Effector memory CD4-positive, alpha-beta T cell (primary cell): ENCODE measurements around the gene DENND1A.

ENCODE experiments used
- DNase-seq, 3 donors: peaks; one replicate each; pipeline ENCODE4 v3.0.0-alpha.2; 2020
- H3K27ac ChIP-seq: 2 replicates; pipeline ENCODE4 v1.7.0; 2013; ENCODE audit warnings: mild to moderate bottlenecking, low read length, moderate library complexity; ENCODE audit not compliant: insufficient read depth, poor library complexity, severe bottlenecking
- H3K27me3 ChIP-seq: replicated peaks from 2 replicates; pipeline ENCODE4 v1.7.0; 2013; ENCODE audit warnings: mild to moderate bottlenecking, low read length; ENCODE audit not compliant: insufficient read depth, control insufficient read depth, poor library complexity, severe bottlenecking
- H3K36me3 ChIP-seq: 2 replicates; pipeline ENCODE4 v1.7.0; 2013; ENCODE audit warnings: mild to moderate bottlenecking, low read length, moderate library complexity; ENCODE audit not compliant: control insufficient read depth, insufficient read depth
- H3K4me1 ChIP-seq: 2 replicates; pipeline ENCODE4 v1.7.0; 2013; ENCODE audit warnings: low read length, mild to moderate bottlenecking; ENCODE audit not compliant: control insufficient read depth, insufficient read depth, poor library complexity, severe bottlenecking
- H3K4me3 ChIP-seq: 2 replicates; pipeline ENCODE4 v1.7.0; 2013; ENCODE audit warnings: low read length, low read depth, mild to moderate bottlenecking; ENCODE audit not compliant: insufficient read depth, poor library complexity, severe bottlenecking
- H3K9me3 ChIP-seq: 2 replicates; pipeline ENCODE4 v1.7.0; 2013; ENCODE audit warnings: mild to moderate bottlenecking, low read length, moderate library complexity; ENCODE audit not compliant: control insufficient read depth

Gene DENND1A

GRCh38 chr9:123796618-123797484 is 133.1 kb downstream of the DENND1A start:
- no peak for DNase-seq
- no peaks in the 10 kb centered on the region for H3K4me1 ChIP-seq
- no peak overlapping the region for H3K27ac ChIP-seq

GRCh38 chr9:123796094-123796493 is 133.8 kb downstream of the DENND1A start:
- Histone ChIP-seq H3K4me1 (no peaks in the 10 kb centered on the region), H3K4me3 (no peak overlapping the region)
- DNase-seq = no peak

More at GRCh38 chr9:123796618-123797484, 133.1 kb downstream of the DENND1A start:
- Histone ChIP-seq H3K36me3 (no peaks in the 10 kb centered on the region), H3K4me3 (no peak overlapping the region), H3K27me3 (no peaks in the 10 kb centered on the region), H3K9me3 (no peaks in the 10 kb centered on the region)

DNA sequence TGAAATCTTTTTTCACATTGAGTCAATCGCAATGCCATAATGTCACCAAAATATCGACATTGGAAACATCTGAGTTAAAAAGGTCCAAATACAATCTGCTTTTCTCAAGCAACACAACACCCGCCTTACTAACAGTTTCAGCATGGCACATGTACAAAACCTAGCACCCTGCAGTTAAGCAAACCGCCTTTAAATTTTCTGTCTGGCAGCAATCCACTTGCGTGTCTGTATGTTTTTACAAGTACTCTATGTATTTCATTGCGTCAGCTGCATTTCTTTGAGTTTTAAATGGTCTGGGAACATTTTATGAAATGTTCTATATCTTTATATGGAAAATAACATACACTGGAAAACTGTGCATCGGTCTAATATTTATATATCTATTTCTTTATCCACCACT is 134.6 kb downstream of the DENND1A start:
- Histone ChIP-seq H3K4me1 (no peaks in the 10 kb centered on the region), H3K27me3 (no peaks in the 10 kb centered on the region), H3K27ac (no peak overlapping the region), H3K9me3 (no peaks in the 10 kb centered on the region), H3K36me3 (no peaks in the 10 kb centered on the region), H3K4me3 (no peak overlapping the region)
- no peak for DNase-seq

More at GRCh38 chr9:123796094-123796493, 133.8 kb downstream of the DENND1A start:
- Histone ChIP-seq H3K27me3 (no peaks in the 10 kb centered on the region), H3K36me3 (no peaks in the 10 kb centered on the region), H3K27ac (no peak overlapping the region), H3K9me3 (no peaks in the 10 kb centered on the region)

DNA sequence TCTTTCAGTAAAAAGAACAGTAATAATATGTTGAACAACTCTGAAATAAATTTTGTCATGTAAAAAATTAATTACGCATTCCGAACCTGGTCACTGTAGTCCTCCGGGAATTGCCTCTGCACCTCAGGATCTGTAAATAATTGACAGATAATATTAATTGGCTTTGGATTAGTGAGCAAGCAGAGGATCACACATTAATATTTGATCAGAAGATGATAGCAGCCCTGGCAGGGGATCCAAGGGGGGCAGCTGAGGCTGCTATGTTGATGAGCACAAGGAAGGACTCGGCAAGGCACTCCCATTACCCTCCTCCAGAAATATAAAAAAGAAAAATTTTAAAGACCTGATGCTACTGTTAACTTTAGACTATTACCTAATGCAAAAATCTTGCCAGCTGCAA is 137.4 kb downstream of the DENND1A start:
- Histone ChIP-seq H3K4me1 (no peaks in the 10 kb centered on the region), H3K4me3 (no peak overlapping the region), H3K27ac (no peak overlapping the region), H3K27me3 (no peaks in the 10 kb centered on the region), H3K36me3 (no peaks in the 10 kb centered on the region), H3K9me3 (no peaks in the 10 kb centered on the region)
- no peak for DNase-seq

DNA sequence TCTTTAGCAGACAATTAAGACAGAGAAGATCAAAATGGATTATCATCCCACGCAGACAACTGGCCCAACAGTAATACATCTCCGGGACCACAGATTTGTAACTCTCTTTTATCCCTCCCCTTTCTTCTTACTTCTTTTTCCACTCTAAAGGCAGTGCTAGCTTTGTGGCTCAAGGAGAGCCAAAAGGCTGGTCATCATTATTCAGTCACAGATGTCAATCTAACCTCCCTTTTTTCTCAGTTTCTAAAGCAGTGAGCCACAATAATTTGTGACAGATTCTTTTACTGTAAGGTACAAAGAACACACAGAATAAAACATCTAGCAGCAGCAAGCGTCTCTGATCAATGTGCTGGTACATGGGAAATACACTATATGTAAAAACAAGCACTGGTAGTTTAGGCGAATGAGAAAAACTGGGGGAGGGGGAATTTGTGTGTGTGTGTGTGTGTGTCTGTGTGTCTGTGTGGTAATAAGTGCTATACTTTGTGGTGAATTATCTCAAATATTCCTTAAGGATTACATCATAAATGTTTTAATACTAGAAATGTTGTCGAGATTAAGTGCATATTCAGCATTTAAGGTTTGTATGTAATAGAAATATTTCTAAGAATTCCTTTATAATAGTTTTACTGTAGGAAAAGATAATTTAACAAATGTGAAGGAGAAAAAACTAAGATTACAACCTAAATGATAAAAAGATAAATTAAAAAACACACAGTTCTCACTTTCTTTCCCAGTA is 140.2 kb downstream of the DENND1A start:
- Histone ChIP-seq H3K9me3 (no peaks in the 10 kb centered on the region), H3K4me3 (no peak overlapping the region)
- no peak for DNase-seq

GRCh38 chr9:123787416-123787815 is 142.5 kb downstream of the DENND1A start:
- no peak overlapping the region for H3K27ac ChIP-seq
- DNase-seq = no peak

More for the DNA sequence above, 140.2 kb downstream of the DENND1A start:
- Histone ChIP-seq H3K27me3 (no peaks in the 10 kb centered on the region), H3K4me1 (no peaks in the 10 kb centered on the region), H3K36me3 (no peaks in the 10 kb centered on the region), H3K27ac (no peak overlapping the region)

GRCh38 chr9:123784518-123784917 is 145.4 kb downstream of the DENND1A start:
- Histone ChIP-seq H3K4me3 (no peak overlapping the region), H3K27ac (no peak overlapping the region)
- no peak for DNase-seq

More at GRCh38 chr9:123787416-123787815, 142.5 kb downstream of the DENND1A start:
- Histone ChIP-seq H3K4me3 (no peak overlapping the region), H3K4me1 (no peaks in the 10 kb centered on the region), H3K27me3 (no peaks in the 10 kb centered on the region), H3K36me3 (no peaks in the 10 kb centered on the region), H3K9me3 (no peaks in the 10 kb centered on the region)

GRCh38 chr9:123778232-123778902 is 151.6 kb downstream of the DENND1A start:
- H3K4me1 ChIP-seq = no peaks in the 10 kb centered on the region

More at GRCh38 chr9:123784518-123784917, 145.4 kb downstream of the DENND1A start:
- H3K36me3 ChIP-seq = no peaks in the 10 kb centered on the region
- H3K4me1 ChIP-seq = no peaks in the 10 kb centered on the region
- H3K27me3 ChIP-seq = no peaks in the 10 kb centered on the region
- no peaks in the 10 kb centered on the region for H3K9me3 ChIP-seq

GRCh38 chr9:123776708-123777537 is 153.0 kb downstream of the DENND1A start:
- Histone ChIP-seq H3K4me3 (no peak overlapping the region), H3K4me1 (no peaks in the 10 kb centered on the region), H3K27ac (no peak overlapping the region), H3K27me3 (no peaks in the 10 kb centered on the region), H3K9me3 (no peaks in the 10 kb centered on the region), H3K36me3 (no peaks in the 10 kb centered on the region)
- DNase-seq = no peak

More at GRCh38 chr9:123778232-123778902, 151.6 kb downstream of the DENND1A start:
- H3K27ac ChIP-seq = no peak overlapping the region
- no peaks in the 10 kb centered on the region for H3K27me3 ChIP-seq
- H3K9me3 ChIP-seq = no peaks in the 10 kb centered on the region
- H3K36me3 ChIP-seq = no peaks in the 10 kb centered on the region
- H3K4me3 ChIP-seq = no peak overlapping the region
- DNase-seq = no peak
